ENCODE data around the gene DGKE.

Gene DGKE

DNA sequence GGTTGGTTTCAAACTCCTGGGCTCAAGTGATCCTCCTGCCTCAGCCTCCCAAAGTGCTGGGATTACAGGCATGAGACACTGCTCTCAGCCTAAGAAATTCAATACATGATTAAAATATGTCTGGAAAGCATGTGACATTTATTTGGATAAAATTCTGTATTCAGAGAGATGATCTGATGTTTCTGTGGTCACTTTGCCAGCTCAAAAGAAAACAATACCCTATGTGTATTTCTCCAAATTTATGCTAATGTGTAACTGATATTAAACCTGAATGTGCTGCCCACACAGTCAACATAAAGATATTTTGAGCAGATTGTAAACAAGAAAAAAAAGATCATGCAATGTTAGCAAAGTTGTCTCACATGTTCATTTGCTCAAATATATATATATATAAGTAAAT lies 16.9 kb upstream of the DGKE start:
- no peak for DNase-seq

DNA sequence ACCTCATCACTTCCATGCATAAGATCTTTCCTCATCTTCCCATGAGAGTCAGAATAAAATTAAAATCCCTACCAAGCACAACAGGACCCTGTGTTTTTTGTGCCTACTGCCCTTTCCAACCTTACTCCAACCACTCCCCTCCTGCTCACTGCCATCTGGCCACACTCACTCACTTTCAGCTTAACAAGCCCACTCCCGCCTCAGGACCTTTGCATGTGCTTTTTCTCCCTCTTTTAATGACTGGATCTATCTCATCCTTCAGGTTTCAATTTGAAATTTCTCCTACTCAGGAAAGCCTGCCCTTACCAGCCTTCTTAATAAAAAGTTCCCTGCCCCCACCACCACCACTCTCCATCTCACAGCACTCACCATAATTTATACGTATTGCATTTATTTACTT lies 14.9 kb upstream of the DGKE start:
- DNase-seq: no peak

- peak; percentile 70 to 79 for DNase-seq
These were observed 14.4 kb upstream of the DGKE start for GRCh38 chr17:56819431-56820145.

DNA sequence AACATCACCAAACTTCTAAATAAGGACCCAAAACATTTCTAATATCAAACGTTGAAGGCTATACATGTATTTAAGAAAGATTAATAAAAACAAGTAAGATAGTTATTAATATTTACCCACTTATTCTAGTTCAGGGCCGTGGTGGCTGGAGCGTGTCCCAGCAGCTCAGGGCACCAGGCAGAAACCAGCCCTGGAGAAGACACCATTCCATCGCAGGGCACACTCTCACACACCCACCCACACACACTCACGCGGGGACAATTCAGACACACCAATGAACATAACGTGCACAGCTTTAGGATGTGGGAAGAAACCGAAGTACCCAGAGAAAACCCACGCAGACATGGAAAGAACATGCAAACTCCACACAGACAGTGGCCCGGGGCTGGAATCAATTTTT lies 13.7 kb upstream of the DGKE start:
- DNase-seq: no peak

GRCh38 chr17:56821847-56822534 lies 12.0 kb upstream of the DGKE start:
- DNase-seq: no peak

- DNase-seq: no peak
These were observed 11.2 kb upstream of the DGKE start for GRCh38 chr17:56822725-56823124.

DNA sequence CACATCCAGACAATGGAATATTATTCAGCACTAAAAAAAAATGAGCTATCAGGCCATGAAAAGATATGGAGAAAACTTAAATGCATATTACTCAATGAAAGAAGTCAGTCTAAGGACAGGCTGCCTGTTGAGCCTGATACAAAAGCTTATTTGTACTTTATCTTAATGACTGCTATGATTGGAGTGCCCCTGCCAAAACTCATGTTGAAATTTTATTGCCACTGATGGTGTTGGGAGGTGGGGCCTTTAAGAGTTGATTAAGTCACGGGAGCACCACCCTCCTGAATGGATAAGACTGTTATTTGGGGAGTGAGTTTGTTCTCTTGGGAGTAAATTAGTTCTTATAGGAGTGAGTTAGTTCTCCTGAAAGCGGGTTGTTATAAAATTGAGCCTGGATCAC lies 10.1 kb upstream of the DGKE start:
- DNase-seq: no peak

GRCh38 chr17:56824503-56824902 lies 9.4 kb upstream of the DGKE start:
- DNase-seq: no peak

GRCh38 chr17:56826611-56827414 lies 7.1 kb upstream of the DGKE start:
- no peak for DNase-seq

DNA sequence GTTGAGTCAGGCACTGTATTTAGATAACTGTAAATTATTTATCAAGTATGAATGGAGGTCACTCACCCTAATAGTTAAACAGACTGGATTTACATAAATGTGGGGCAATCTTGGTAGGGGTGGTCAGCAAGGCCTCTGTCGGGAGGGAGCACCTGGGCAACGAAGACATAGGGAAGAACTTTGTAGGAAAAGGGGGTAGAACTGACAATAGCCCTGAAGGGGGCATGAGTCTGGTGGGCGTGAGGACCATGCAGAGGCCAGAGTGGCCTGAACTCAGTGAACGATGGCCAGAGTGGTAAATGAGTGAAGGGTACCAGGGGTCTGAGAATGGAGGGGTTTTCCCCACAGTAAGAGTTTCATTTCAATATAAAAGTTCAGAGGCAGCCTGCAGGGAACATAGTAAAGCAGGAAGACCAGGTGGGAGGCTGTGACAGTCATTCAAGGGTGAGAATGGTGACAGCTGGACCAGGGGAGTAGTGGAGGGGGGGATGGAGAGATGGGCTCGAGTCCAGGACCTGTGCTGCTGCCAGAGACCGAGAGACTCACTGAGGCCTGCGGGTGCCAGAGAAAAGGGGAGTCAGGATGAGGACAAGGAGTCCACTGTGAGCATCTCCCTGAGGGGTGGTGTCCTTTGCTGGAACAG lies 3.1 kb upstream of the DGKE start:
- no peak for DNase-seq

GRCh38 chr17:56831369-56832095 lies 2.4 kb upstream of the DGKE start:
- DNase-seq: no peak

GRCh38 chr17:56832446-56832845 lies 1.5 kb upstream of the DGKE start:
- DNase-seq: no peak

- DNase-seq: peak; percentile 67 to 72
These were observed 718 bp upstream of the DGKE start for GRCh38 chr17:56833057-56833808.

DNA sequence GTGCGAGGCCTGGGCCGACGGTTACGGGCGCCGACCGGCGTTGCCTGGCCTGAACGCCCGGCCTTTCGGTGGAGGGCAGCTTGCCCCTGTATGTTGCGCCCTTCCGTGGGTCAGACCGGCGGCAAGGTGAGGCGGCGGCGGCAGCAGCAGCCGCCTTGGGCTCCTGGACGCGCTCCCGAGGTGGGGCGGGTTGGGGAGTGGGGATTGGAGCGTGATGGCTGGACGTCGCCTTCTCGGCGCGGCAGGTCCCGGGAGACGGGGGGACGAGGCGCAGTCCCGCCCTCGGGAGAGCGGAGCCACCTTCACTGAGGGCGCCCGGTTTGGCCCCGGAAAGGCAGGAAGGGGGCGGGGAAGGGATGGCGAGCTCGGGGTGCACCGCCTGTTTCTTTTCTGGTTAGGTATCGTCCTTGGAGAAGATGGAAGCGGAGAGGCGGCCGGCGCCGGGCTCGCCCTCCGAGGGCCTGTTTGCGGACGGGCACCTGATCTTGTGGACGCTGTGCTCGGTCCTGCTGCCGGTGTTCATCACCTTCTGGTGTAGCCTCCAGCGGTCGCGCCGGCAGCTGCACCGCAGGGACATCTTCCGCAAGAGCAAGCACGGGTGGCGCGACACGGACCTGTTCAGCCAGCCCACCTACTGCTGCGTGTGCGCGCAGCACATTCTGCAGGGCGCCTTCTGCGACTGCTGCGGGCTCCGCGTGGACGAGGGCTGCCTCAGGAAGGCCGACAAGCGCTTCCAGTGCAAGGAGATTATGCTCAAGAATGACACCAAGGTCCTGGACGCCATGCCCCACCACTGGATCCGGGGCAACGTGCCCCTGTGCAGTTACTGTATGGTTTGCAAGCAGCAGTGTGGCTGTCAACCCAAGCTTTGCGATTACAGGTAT lies 671 bp downstream of the DGKE start:
- DNase-seq: peak; percentile 70 to 75

DNA sequence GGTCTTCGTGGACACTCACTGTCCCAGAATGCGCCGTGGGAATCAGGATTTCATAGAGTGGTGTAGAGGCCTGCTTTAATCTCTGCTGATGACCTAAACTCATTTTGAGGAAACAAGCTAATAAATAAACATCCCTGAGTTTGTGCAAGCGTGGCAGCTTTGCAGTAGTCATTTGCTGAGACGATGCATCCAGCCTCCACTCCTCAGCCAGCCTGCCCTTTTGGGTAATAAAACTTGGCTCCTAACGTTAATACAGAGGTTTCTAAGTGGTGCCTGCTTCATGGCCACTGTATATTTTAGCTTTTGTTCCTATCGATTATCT lies 1.3 kb downstream of the DGKE start:
- DNase-seq: no peak

DNA sequence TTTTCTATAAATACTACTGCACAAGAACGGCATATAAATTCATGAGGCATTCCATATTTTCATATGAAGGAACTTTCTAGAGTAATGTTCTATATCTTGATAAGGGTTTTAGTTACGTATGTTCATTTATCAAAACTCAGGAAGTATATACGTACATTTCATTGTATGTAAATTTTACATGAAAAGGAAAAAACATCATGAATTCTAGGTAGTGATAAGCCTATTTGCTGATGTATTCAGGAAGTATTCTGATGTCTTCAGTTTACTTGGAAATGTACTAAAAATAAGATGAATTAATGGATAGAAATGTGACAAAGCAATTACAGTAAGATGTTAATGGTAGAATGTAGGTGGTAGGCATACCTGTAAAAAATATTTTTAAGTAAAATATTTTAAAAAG lies 4.7 kb downstream of the DGKE start:
- DNase-seq: no peak

DNA sequence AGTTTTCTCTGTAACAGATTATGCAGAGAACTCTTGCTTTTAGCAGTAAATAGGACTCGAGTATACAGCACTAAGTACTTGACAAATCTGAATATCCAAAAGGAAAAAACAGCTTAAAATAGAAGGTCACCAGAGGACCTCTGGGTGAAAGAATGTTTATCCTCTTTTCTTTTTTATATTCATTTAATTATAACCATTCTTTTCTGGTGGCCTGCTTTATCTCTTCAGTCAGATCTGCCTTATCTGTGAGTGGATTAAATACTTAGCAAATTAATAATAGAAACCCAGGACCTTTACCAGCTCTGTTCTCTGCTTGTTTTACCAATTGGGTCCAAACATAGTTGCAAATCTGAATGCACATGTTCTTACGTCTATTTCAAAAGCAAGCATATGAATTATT lies 8.6 kb downstream of the DGKE start:
- no peak for DNase-seq

DNA sequence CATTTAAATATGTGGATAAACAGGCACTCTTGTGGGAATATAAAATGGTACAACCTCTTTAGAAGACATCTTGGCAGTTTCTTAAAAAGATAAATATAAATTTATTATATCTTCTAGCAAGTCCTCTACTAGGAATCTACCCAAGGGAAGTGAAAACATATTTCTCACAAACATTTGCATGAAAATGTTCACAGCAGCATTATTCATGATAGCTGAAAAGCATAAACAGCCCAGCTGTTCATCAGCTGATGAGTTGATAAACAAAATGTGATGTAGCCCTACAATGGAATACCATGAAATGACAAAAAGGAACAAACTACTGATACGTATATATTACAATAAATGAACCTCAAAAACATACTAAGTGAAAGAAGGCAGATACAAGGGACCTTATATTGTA lies 12.0 kb downstream of the DGKE start:
- no peak for DNase-seq

DNA sequence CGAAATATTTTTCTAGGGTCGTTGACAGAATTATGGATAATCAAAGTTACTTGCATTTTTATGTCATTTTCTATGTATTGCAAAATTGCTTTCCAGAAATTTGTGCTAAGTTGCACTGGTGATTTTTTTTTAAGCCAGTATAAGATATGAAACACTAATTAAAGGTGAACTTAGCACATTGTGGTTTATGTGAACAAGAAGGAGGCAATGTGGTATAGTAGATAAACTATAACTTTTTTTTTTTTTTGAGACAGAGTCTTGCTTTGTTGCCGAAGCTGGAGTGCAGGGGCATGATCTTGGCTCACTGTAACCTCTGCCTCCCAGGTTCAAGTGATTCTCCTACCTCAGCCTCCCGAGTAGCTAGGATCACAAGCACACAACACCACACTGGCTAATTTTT lies 13.2 kb downstream of the DGKE start:
- no peak for DNase-seq

- no peak for DNase-seq
These were observed 15.2 kb downstream of the DGKE start for GRCh38 chr17:56849131-56849530.

GRCh38 chr17:56850591-56850990 lies 16.6 kb downstream of the DGKE start:
- no peak for DNase-seq
